Esophagus muscularis mucosa (tissue), 3 donors: ENCODE measurements around the gene C15orf61.

Source experiments
- CTCF ChIP-seq, 3 experiments: fragments of 200-600 bp in 2 of 3; fragments of 450-650 bp in 1 of 3; sonication (generic) in 2 of 3; IDR thresholded peaks; one replicate each; pipeline ENCODE4 v1.5.1; 2017 to 2019; ENCODE audit warnings: antibody characterized with exemption in 3 of 3, mild to moderate bottlenecking in 2 of 3, moderate library complexity in 1 of 3
- POLR2A ChIP-seq: fragments of 450-650 bp; IDR thresholded peaks from one replicate; pipeline ENCODE4 v1.6.1; 2017; ENCODE audit warnings: antibody characterized with exemption, moderate library complexity, mild to moderate bottlenecking, low read depth
- POLR2AphosphoS5 ChIP-seq, 2 donors: sonication (generic); formaldehyde crosslinking; IDR thresholded peaks; one replicate each; pipeline ENCODE4 v1.6.1; 2017; ENCODE audit warnings: antibody characterized with exemption in 2 of 2

GRCh38 chr15:67564968-67565345 is 44.0 kb downstream of the C15orf61 start:
- TF ChIP-seq CTCF (IDR thresholded peaks at IDR 0.05) (no peak), POLR2AphosphoS5 (IDR thresholded peaks at IDR 0.05) (no peak), POLR2A (no peak)
